Hepatocyte (in vitro differentiated cells): ENCODE results near the gene ZBTB49. TPM values are rescaled to one million over a fixed set of nuclear protein-coding genes. Genes with fewer than 3 reads are reported as not detected.

Experiments
- DNase-seq: peaks from one replicate; pipeline ENCODE4 v3.0.0-alpha.2; 2016; ENCODE audit warnings: low spot score
- H2AFZ ChIP-seq: fragments of 200-600 bp; sonication (generic); 2 replicates; pipeline ENCODE4 v1.6.0; 2016; ENCODE audit warnings: antibody characterized with exemption, mild to moderate bottlenecking
- H3K27ac ChIP-seq: fragments of 200-600 bp; sonication (generic); 2 replicates; pipeline ENCODE4 v1.5.1; 2016; ENCODE audit warnings: mild to moderate bottlenecking
- H3K27me3 ChIP-seq: fragments of 200-600 bp; sonication (generic); 2 replicates; pipeline ENCODE4 v1.6.1; 2016
- H3K36me3 ChIP-seq: fragments of 200-600 bp; sonication (generic); replicated peaks from 2 replicates; pipeline ENCODE4 v1.5.1; 2016; ENCODE audit warnings: low read depth; ENCODE audit not compliant: insufficient read depth
- H3K4me1 ChIP-seq: fragments of 200-600 bp; sonication (generic); 2 replicates; pipeline ENCODE4 v1.5.1; 2016; ENCODE audit warnings: mild to moderate bottlenecking, moderate library complexity; ENCODE audit not compliant: insufficient read depth
- H3K4me2 ChIP-seq: fragments of 200-600 bp; sonication (generic); 2 replicates; pipeline ENCODE4 v1.6.0; 2016
- H3K4me3 ChIP-seq: fragments of 200-600 bp; sonication (generic); 2 replicates; pipeline ENCODE4 v1.5.1; 2016; ENCODE audit warnings: mild to moderate bottlenecking
- H3K79me2 ChIP-seq: fragments of 200-600 bp; sonication (generic); 2 replicates; pipeline ENCODE4 v1.6.0; 2017; ENCODE audit warnings: mild to moderate bottlenecking
- H3K9me2 ChIP-seq: fragments of 200-600 bp; sonication (generic); replicated peaks from 2 replicates; pipeline ENCODE4 v1.6.0; 2017; ENCODE audit warnings: mild to moderate bottlenecking; ENCODE audit not compliant: insufficient read depth
- H3K9me3 ChIP-seq: fragments of 200-600 bp; sonication (generic); 2 replicates; pipeline ENCODE4 v1.5.1; 2016; ENCODE audit warnings: low read depth, mild to moderate bottlenecking
- H4K20me1 ChIP-seq: fragments of 200-600 bp; sonication (generic); 2 replicates; pipeline ENCODE4 v1.6.0; 2016; ENCODE audit warnings: mild to moderate bottlenecking; ENCODE audit not compliant: insufficient read depth, poor library complexity, severe bottlenecking
- CTCF ChIP-seq: fragments of 200-600 bp; sonication (generic); IDR thresholded peaks from 2 replicates; pipeline ENCODE4 v1.5.1; 2016; ENCODE audit warnings: antibody characterized with exemption, mild to moderate bottlenecking; ENCODE audit not compliant: poor library complexity
- EZH2 ChIP-seq: fragments of 200-600 bp; sonication (generic); IDR thresholded peaks from 2 replicates; pipeline ENCODE4 v1.6.1; 2016; ENCODE audit warnings: antibody characterized with exemption, mild to moderate bottlenecking, borderline replicate concordance
- EZH2phosphoT487 ChIP-seq: fragments of 200-600 bp; sonication (generic); IDR thresholded peaks from one replicate; pipeline ENCODE4 v1.6.1; 2018; ENCODE audit warnings: antibody characterized with exemption, mild to moderate bottlenecking, low read depth, moderate library complexity; ENCODE audit not compliant: unreplicated experiment, severe bottlenecking
- WGBS: methylation state at CpG from one replicate; pipeline ENCODE4 v1.1.6; 2016; ENCODE audit warnings: low lambda C conversion rate; ENCODE audit errors: missing lambda C conversion rate; 5-methylcytosine and 5-hydroxymethylcytosine counted together
- polyA plus RNA-seq: library from polyadenylated mRNA; unstranded; fragments of >200 nt; fragmentation: Nextera tagmentation; extraction: Ambion mirVana; gene quantifications from 2 replicates; pipeline ENCODE4 v1.2.1, GENCODE V29; 2016
- total RNA-seq: library from RNA; depleted of rRNA; stranded (reverse); fragments of >200 nt; gene quantifications from 2 replicates; pipeline ENCODE4 v1.2.3, GENCODE V29; 2014

ZBTB49 gene
- total and polyA plus RNA-seq, 2 experiments from 2014 or later, result 2.2 to 3.3 TPM

GRCh38 chr4:4320951-4321714, 31.1 kb downstream of the ZBTB49 start:
- H3K4me3 ChIP-seq, result no peak overlapping the region
- H4K20me1 ChIP-seq, result no peaks in the 10 kb centered on the region
- H3K4me1 ChIP-seq, result no peaks in the 10 kb centered on the region
- H3K27ac ChIP-seq, result no peak overlapping the region
- H3K9me3 ChIP-seq, result no peaks in the 10 kb centered on the region
- no peak for TF ChIP-seq EZH2phosphoT487
- no peak for TF ChIP-seq CTCF
- TF ChIP-seq EZH2, result no peak
- no peaks in the 10 kb centered on the region for H3K27me3 ChIP-seq
- no peaks in the 10 kb centered on the region for H3K36me3 ChIP-seq
- DNase-seq, result no peak
- H3K79me2 ChIP-seq, result no peaks in the 10 kb centered on the region
- no peak overlapping the region for H3K4me2 ChIP-seq
- no peak overlapping the region for H2AFZ ChIP-seq
- no peaks in the 10 kb centered on the region for H3K9me2 ChIP-seq
- WGBS, result 95% methylated on average over 26 of the region's 26 CpGs

- Histone ChIP-seq H3K79me2 (no peaks in the 10 kb centered on the region), H4K20me1 (no peaks in the 10 kb centered on the region), H3K27me3 (no peaks in the 10 kb centered on the region), H3K4me2 (no peak overlapping the region), H3K4me3 (no peak overlapping the region), H3K4me1 (no peaks in the 10 kb centered on the region), H3K27ac (no peak overlapping the region), H3K36me3 (no peaks in the 10 kb centered on the region), H2AFZ (no peak overlapping the region), H3K9me3 (no peaks in the 10 kb centered on the region), H3K9me2 (no peaks in the 10 kb centered on the region)
- 88% methylated on average over 18 of the region's 18 CpGs for WGBS
- DNase-seq, result no peak
- TF ChIP-seq EZH2phosphoT487, result no peak
- TF ChIP-seq CTCF, result no peak
- no peak for TF ChIP-seq EZH2
Measured at GRCh38 chr4:4321951-4322688, 32.1 kb downstream of the ZBTB49 start.

- H3K27me3 ChIP-seq, result no peaks in the 10 kb centered on the region
- DNase-seq, result no peak
- H4K20me1 ChIP-seq, result no peaks in the 10 kb centered on the region
- no peak overlapping the region for H3K4me3 ChIP-seq
- no peaks in the 10 kb centered on the region for H3K9me3 ChIP-seq
- no peak overlapping the region for H3K4me2 ChIP-seq
- H2AFZ ChIP-seq, result no peak overlapping the region
- no peaks in the 10 kb centered on the region for H3K79me2 ChIP-seq
- no peaks in the 10 kb centered on the region for H3K4me1 ChIP-seq
- no peaks in the 10 kb centered on the region for H3K36me3 ChIP-seq
- no peak for TF ChIP-seq EZH2
- TF ChIP-seq EZH2phosphoT487, result no peak
- no peak for TF ChIP-seq CTCF
- no peak overlapping the region for H3K27ac ChIP-seq
- 50% methylated on average over 10 of the region's 10 CpGs for WGBS
- H3K9me2 ChIP-seq, result no peaks in the 10 kb centered on the region
Measured at GRCh38 chr4:4323705-4324534, 33.9 kb downstream of the ZBTB49 start.
